Measurements from ENCODE around the gene PLEKHM1.
"Not testable (repeated sequence)": the region's sequence is repeated elsewhere in the genome, so short reads cannot be mapped to it uniquely, and the experiment has no call there.

The PLEKHM1 gene

GRCh38 chr17:45441526-45442310 lies 48.8 kb downstream of the PLEKHM1 start:
- H3K36me3 Mint-ChIP-seq (ENCODE audit: low read depth), result peaks cover 4% of the 10 kb centered on the region
- peaks cover 2% of the 10 kb centered on the region for H3K27me3 Mint-ChIP-seq (ENCODE audit: low read depth, poor library complexity)
- H3K4me3 Mint-ChIP-seq, result no peak overlapping the region
- no peak overlapping the region for H3K27ac Mint-ChIP-seq
- H3K4me1 Mint-ChIP-seq, result peaks cover 49% of the 10 kb centered on the region
- TF ChIP-seq, protein P1, sequence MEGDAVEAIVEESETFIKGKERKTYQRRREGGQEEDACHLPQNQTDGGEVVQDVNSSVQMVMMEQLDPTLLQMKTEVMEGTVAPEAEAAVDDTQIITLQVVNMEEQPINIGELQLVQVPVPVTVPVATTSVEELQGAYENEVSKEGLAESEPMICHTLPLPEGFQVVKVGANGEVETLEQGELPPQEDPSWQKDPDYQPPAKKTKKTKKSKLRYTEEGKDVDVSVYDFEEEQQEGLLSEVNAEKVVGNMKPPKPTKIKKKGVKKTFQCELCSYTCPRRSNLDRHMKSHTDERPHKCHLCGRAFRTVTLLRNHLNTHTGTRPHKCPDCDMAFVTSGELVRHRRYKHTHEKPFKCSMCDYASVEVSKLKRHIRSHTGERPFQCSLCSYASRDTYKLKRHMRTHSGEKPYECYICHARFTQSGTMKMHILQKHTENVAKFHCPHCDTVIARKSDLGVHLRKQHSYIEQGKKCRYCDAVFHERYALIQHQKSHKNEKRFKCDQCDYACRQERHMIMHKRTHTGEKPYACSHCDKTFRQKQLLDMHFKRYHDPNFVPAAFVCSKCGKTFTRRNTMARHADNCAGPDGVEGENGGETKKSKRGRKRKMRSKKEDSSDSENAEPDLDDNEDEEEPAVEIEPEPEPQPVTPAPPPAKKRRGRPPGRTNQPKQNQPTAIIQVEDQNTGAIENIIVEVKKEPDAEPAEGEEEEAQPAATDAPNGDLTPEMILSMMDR (IDR thresholded peaks at IDR 0.05), result no peak
- H3K9me3 Mint-ChIP-seq, result no peaks in the 10 kb centered on the region
- no peak for DNase-seq

GRCh38 chr17:45440839-45441515 lies 49.5 kb downstream of the PLEKHM1 start:
- H3K36me3 Mint-ChIP-seq (ENCODE audit: low read depth); H3K27ac Mint-ChIP-seq; H3K4me3 Mint-ChIP-seq; H3K27me3 Mint-ChIP-seq (ENCODE audit: low read depth, poor library complexity); H3K9me3 Mint-ChIP-seq; DNase-seq: not testable (repeated sequence)
- H3K4me1 Mint-ChIP-seq, result peaks cover 54% of the 10 kb centered on the region

DNA sequence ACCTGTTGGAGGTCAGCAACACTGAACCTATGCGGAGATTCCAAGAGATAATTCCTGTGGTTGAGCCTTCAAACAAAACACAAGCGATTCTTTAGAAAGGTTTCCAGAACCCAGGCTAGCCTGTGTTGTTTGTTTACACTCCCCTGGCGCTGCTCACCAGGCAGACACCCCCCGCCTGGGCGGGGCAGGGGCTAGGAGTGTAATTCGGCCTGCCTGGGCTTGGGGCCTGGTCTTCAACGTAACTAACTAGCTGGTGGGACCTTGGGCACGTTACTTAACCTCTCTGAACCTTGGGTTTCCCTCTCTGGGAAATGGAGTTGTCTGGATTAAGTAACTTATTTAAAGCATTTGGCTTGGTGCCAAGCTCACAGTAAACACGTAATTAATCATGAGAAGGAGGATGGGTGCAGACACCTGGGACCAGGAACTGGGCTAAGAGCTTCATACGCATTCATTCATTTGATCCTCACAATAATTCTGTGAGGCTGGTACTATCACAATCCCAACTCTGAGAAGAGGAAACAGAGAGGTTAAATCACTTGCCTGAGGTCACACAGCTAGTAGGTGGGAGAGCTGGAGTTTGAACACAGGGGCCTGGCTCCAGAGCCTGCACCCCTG lies 50.3 kb downstream of the PLEKHM1 start:
- H3K36me3 Mint-ChIP-seq (ENCODE audit: low read depth), result peaks cover 4% of the 10 kb centered on the region
- peaks cover 9% of the 10 kb centered on the region for H3K27me3 Mint-ChIP-seq (ENCODE audit: low read depth, poor library complexity)
- TF ChIP-seq, protein P1 (IDR thresholded peaks at IDR 0.05), result no peak
- H3K27ac Mint-ChIP-seq, result peak overlapping the region; percentile 18
- DNase-seq, result no peak
- H3K9me3 Mint-ChIP-seq, result no peaks in the 10 kb centered on the region
- peaks cover 58% of the 10 kb centered on the region for H3K4me1 Mint-ChIP-seq
- H3K4me3 Mint-ChIP-seq, result peak overlapping the region; percentile 43

- H3K4me1 Mint-ChIP-seq, result peaks cover 61% of the 10 kb centered on the region
- TF ChIP-seq, protein P1 (IDR thresholded peaks at IDR 0.05), result no peak
- H3K4me3 Mint-ChIP-seq, result no peak overlapping the region
- H3K27ac Mint-ChIP-seq, result no peak overlapping the region
- DNase-seq, result no peak
- H3K27me3 Mint-ChIP-seq (ENCODE audit: low read depth, poor library complexity), result peaks cover 20% of the 10 kb centered on the region
- H3K9me3 Mint-ChIP-seq, result no peaks in the 10 kb centered on the region
- H3K36me3 Mint-ChIP-seq (ENCODE audit: low read depth), result no peaks in the 10 kb centered on the region
Observed at GRCh38 chr17:45438931-45439610, 51.5 kb downstream of the PLEKHM1 start.

GRCh38 chr17:45437465-45438283 lies 52.8 kb downstream of the PLEKHM1 start:
- Mint-ChIP-seq H3K9me3 (no peaks in the 10 kb centered on the region), H3K27ac (no peak overlapping the region), H3K4me1 (peaks cover 61% of the 10 kb centered on the region), H3K4me3 (no peak overlapping the region), H3K36me3 (ENCODE audit: low read depth) (no peaks in the 10 kb centered on the region), H3K27me3 (ENCODE audit: low read depth, poor library complexity) (peaks cover 34% of the 10 kb centered on the region)
- no peak for DNase-seq
- TF ChIP-seq, protein P1 (IDR thresholded peaks at IDR 0.05), result no peak

Measured in nephron progenitor cell (in vitro differentiated cells).